Heart left ventricle (tissue), 16 donors: Measurements from ENCODE around the gene ITGBL1. TPM values are rescaled to one million over a fixed set of nuclear protein-coding genes. Genes with fewer than 3 reads are reported as not detected.

Experiments
- ATAC-seq, 4 donors: fragments of 200-7000 bp; cut with Tn5 transposase; one replicate each; pipeline ENCODE4 v1.9.1; 2020 to 2022; ENCODE audit warnings: moderate library complexity in 4 of 4, mild to moderate bottlenecking in 3 of 4, moderate number of reproducible peaks in 1 of 4
- DNase-seq, 5 donors: peaks; one replicate each; pipeline ENCODE4 v3.0.0-alpha.2; 2020
- H3K27ac ChIP-seq, 12 donors: fragments of 200-600 bp; sonication (generic) in 4 of 12; one replicate each; pipeline versions ENCODE4 v1.5.0 to v1.8.0; 2016 to 2022; ENCODE audit warnings: mild to moderate bottlenecking in 2 of 12
- H3K27me3 ChIP-seq, 9 donors: fragments of 200-600 bp; sonication (generic) in 2 of 9; one replicate each; pipeline versions ENCODE4 v1.5.1 to v1.8.0; 2016 to 2022; ENCODE audit warnings: mild to moderate bottlenecking in 3 of 9
- H3K36me3 ChIP-seq, 9 donors: fragments of 200-600 bp; sonication (generic) in 2 of 9; one replicate each; pipeline versions ENCODE4 v1.5.0 to v1.8.0; 2018 to 2022; ENCODE audit warnings: mild to moderate bottlenecking in 2 of 9
- H3K4me1 ChIP-seq, 12 donors: fragments of 200-600 bp; sonication (generic) in 4 of 12; one replicate each; pipeline versions ENCODE4 v1.5.0 to v1.8.0; 2016 to 2022; ENCODE audit warnings: mild to moderate bottlenecking in 3 of 12
- H3K4me3 ChIP-seq, 12 donors: fragments of 200-600 bp; sonication (generic) in 4 of 12; one replicate each; pipeline versions ENCODE4 v1.5.0 to v1.8.0; 2017 to 2022; ENCODE audit warnings: mild to moderate bottlenecking in 9 of 12, moderate library complexity in 4 of 12
- H3K9me3 ChIP-seq, 12 donors: fragments of 200-600 bp; sonication (generic) in 4 of 12; one replicate each; pipeline versions ENCODE4 v1.5.0 to v1.8.0; 2016 to 2022; ENCODE audit warnings: mild to moderate bottlenecking in 1 of 12
- POLR2A ChIP-seq, 2 donors: fragments of 450-650 bp; IDR thresholded peaks; one replicate each; pipeline ENCODE4 v1.6.1; 2017; ENCODE audit warnings: antibody characterized with exemption in 2 of 2, mild to moderate bottlenecking in 2 of 2, moderate library complexity in 2 of 2
- WGBS, 4 donors: extraction: QIAGEN DNeasy Blood & Tissue Kit in 2 of 4; methylation state at CpG; one replicate each; pipeline versions ENCODE4 v1.1.5 to v1.1.7; 2013 to 2018; 5-methylcytosine and 5-hydroxymethylcytosine counted together
- intact Hi-C, 10 donors: fragments of 100-400 bp; cut with DNase I; formaldehyde crosslinking; loops; one replicate each; pipeline versions ENCODE4 v1.11.1 to v1.14.2; 2022
- polyA plus RNA-seq, 2 donors: library from polyadenylated mRNA; stranded (reverse); fragments of 200-250 nt; gene quantifications; one replicate each; pipeline ENCODE4 v1.2.3, GENCODE V29; 2013
- total RNA-seq, 9 donors: library from RNA; depleted of rRNA in 2 of 9; stranded (reverse); fragments of >200 nt in 2 of 9; fragmentation: NEBNext Ultra II Directional in 3 of 9; extraction: Animal tissue kit (Norgen Biotek cat#: 25700) in 3 of 9; gene quantifications; one replicate each; pipeline versions ENCODE4 v1.1.0 to v1.2.4, GENCODE V29; 2016 to 2023
- TF ChIP-seq, protein P1 (sequence below), 12 donors: fragments of 200-600 bp; sonication (generic) in 4 of 12; IDR thresholded peaks; one replicate each; pipeline versions ENCODE4 v1.5.0 to v1.8.0; 2018 to 2022; ENCODE audit warnings: antibody characterized with exemption in 12 of 12, mild to moderate bottlenecking in 5 of 12
- donor health status: ischemic (EF 13 %, LVEDD 7.1; RV severe dilation, severe dysfunction).
- donor health status: healthy with polysubstance abuse.
- donor health status: DM: no; HTN: yes; CAD: no.
- donor health status: DM: no; HTN: no; CAD: no.
- donor health status: ischemic (EF 25% LVEDD 6.9; RV normal size, moderate dysfunction).
- donor health status: ischemic (EF 25% LVEDD 5.7; RV mildly dilated, moderate dysfunction).
- donor health status: healthy.
- donor health status: DM: yes; HTN: yes; CAD: no.
- donor health status: ischemic (EF 35%, LVEDD 5.7; RV mildly dilated, moderate dysfunction).
- donor health status: nonischemic (EF 11% LVEDD 7.7; RV severe dilation, severe dysfunction).
- donor health status: DM: yes; HTN: yes; CAD: no.
- donor health status: PGD.
- donor health status: ischemic (EF 29% LVEDD 5.4; RV normal size, mild dysfunction).
- donor health status: nonischemic (EF 23%, LVEDD 6.1; RV moderate dilation, normal function).

Gene ITGBL1
- total and polyA plus RNA-seq, 11 donors = 0.15 to 5.9 (median 2.5) TPM

DNA sequence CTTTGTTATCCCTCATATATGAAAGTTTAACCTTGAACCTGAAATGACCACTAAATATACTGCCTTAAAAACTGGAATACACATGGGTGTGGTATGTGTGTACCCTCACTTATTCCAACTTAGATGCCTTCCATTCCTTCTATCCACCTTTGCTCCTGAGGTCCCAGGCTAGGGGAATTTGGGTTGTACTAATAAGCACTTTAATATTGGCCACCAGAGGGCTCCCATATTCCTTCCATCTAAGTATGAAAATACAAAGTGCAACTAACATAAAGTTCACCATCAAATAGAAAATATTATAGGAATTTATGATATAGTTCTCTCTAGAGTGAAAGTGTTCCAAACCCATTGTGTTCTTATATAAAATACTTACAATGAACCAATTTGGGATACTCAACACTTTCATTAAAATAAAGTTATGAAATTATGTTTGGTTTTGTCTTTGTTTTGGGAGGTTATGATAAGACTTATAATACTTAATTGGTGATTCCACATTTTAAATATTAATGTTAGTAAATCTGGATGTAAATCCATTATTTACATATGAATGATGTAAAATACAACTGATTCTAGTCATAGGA is 62.3 kb downstream of the ITGBL1 start:
- H3K27me3 ChIP-seq = no peaks in the 10 kb centered on the region
- DNase-seq (peak in 1 of 5 donors; percentile 13), ATAC-seq (peak in 1 of 4 donors; percentile 63)
- no peaks in the 10 kb centered on the region for H3K36me3 ChIP-seq
- no peak overlapping the region for H3K4me3 ChIP-seq
- peaks cover 0 to 3% (median 0%) of the 10 kb centered on the region in 12 donors for H3K9me3 ChIP-seq
- intact Hi-C loops = loop anchor here in 9 of 10 donors (1.0 to 5.0 kb wide), 5 partner anchors 188 to 403 kb away; no protein-coding TSS in a partner anchor
- no peaks in the 10 kb centered on the region for H3K4me1 ChIP-seq
- no peak overlapping the region for H3K27ac ChIP-seq
- TF ChIP-seq POLR2A (IDR thresholded peaks at IDR 0.05) = no peak
- TF ChIP-seq, protein P1, sequence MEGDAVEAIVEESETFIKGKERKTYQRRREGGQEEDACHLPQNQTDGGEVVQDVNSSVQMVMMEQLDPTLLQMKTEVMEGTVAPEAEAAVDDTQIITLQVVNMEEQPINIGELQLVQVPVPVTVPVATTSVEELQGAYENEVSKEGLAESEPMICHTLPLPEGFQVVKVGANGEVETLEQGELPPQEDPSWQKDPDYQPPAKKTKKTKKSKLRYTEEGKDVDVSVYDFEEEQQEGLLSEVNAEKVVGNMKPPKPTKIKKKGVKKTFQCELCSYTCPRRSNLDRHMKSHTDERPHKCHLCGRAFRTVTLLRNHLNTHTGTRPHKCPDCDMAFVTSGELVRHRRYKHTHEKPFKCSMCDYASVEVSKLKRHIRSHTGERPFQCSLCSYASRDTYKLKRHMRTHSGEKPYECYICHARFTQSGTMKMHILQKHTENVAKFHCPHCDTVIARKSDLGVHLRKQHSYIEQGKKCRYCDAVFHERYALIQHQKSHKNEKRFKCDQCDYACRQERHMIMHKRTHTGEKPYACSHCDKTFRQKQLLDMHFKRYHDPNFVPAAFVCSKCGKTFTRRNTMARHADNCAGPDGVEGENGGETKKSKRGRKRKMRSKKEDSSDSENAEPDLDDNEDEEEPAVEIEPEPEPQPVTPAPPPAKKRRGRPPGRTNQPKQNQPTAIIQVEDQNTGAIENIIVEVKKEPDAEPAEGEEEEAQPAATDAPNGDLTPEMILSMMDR (IDR thresholded peaks at IDR 0.05) = peak; percentile 42 to 73 (median 60)

DNA sequence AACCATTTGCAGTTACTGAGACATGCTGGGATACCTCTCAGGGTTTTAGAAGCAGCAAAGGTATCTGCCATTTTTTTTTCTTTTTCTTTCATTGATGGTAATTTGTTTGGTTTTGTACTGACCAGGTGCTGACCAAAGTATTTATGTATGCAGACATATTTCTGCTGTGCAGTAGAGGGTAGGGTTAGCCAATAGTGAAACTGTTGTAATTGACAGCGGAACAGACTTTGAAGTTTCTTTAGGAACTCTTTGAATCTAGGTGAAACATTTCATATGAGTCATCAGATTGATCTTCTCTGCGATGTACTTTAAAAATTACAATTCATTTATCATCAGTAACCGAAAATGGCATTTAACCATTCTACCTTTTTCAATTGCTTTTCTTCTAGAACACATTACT is 63.0 kb downstream of the ITGBL1 start:
- intact Hi-C loops = loop anchor here in 6 of 10 donors (2.0 to 5.0 kb wide), 3 partner anchors 187 to 242 kb away; no protein-coding TSS in a partner anchor
- TF ChIP-seq, protein P1 (IDR thresholded peaks at IDR 0.05) = no peak
- TF ChIP-seq POLR2A (IDR thresholded peaks at IDR 0.05) = no peak
- no peak overlapping the region for H3K27ac ChIP-seq
- peaks cover 0 to 4% (median 0%) of the 10 kb centered on the region in 12 donors for H3K4me1 ChIP-seq
- 86 to 96% (median 91%) methylated on average over 3 of the region's 3 CpGs for WGBS, 4 donors
- H3K4me3 ChIP-seq = no peak overlapping the region
- peaks cover 0 to 2% (median 0%) of the 10 kb centered on the region in 12 donors for H3K9me3 ChIP-seq
- ATAC-seq (no peak), DNase-seq (no peak)
- H3K27me3 ChIP-seq = no peaks in the 10 kb centered on the region
- H3K36me3 ChIP-seq = no peaks in the 10 kb centered on the region

DNA sequence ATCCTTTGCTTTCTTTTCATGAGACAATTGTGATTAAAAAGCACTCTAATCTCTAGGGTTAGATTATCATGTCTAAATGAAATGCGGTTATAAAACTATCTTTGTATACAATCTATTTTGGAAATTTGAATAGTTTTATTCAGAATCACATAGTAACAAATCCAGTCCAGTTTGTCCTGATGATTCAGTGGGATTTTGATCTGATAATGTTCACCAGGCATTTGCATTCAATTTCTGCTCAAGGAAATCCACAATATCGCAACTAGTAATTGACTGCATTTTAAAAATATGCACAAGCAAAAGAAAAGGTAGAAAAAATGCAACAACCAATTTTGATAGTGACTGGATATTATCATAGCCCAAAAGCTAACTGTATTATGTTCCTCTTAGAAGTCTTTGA is 63.8 kb downstream of the ITGBL1 start:
- intact Hi-C loops = loop anchor here in 4 of 10 donors (5.0 kb wide), 2 partner anchors 186 to 241 kb away; no protein-coding TSS in a partner anchor
- no peak for ATAC-seq
- WGBS, 4 donors = 58 to 87% (median 79%) methylated on average over 2 of the region's 2 CpGs
- H3K4me1 ChIP-seq = peaks cover 0 to 4% (median 0%) of the 10 kb centered on the region in 12 donors
- no peaks in the 10 kb centered on the region for H3K9me3 ChIP-seq
- H3K27ac ChIP-seq = no peak overlapping the region
- no peaks in the 10 kb centered on the region for H3K36me3 ChIP-seq
- no peak overlapping the region for H3K4me3 ChIP-seq
- H3K27me3 ChIP-seq = no peaks in the 10 kb centered on the region
- DNase-seq = no peak
- TF ChIP-seq, protein P1 (IDR thresholded peaks at IDR 0.05) = no peak
- no peak for TF ChIP-seq POLR2A (IDR thresholded peaks at IDR 0.05)

DNA sequence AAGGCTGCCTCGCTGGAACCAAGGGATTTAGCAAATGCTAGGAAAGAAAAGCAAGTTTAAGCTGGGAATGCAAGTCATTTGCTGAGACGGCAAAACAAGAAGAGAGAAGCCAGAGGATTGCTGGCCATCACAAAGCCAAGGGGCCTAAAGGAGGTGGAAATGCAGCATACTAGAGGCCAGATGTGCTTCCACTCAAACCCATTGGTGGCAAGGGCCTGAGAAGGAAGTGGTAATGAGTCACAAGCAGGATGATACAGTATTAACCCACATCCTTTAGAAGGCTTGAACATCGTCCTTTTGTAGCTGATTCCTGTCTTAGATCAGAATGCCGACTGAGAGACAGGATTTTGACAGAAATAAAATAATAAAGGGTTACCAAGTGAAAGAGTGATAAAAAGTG is 68.2 kb downstream of the ITGBL1 start:
- no peaks in the 10 kb centered on the region for H3K36me3 ChIP-seq
- H3K27me3 ChIP-seq = no peaks in the 10 kb centered on the region
- no peak overlapping the region for H3K27ac ChIP-seq
- TF ChIP-seq POLR2A (IDR thresholded peaks at IDR 0.05) = no peak
- TF ChIP-seq, protein P1 (IDR thresholded peaks at IDR 0.05) = no peak
- no peaks in the 10 kb centered on the region for H3K9me3 ChIP-seq
- WGBS, 4 donors = 65 to 72% (median 68%) methylated on average over 4 of the region's 4 CpGs
- ATAC-seq (no peak), DNase-seq (no peak)
- no peak overlapping the region for H3K4me3 ChIP-seq
- intact Hi-C loops = no loop called here
- H3K4me1 ChIP-seq = peaks cover 0 to 5% (median 0%) of the 10 kb centered on the region in 12 donors
